ACC112 (cell line): ENCODE results near the gene WWOX.

Source experiments
- H2AFZ ChIP-seq: fragments of 200-600 bp; sonication (generic); one replicate; pipeline ENCODE4 v1.6.0; 2017; ENCODE audit warnings: antibody characterized with exemption, low read length; ENCODE audit not compliant: unreplicated experiment
- H3K27ac ChIP-seq: fragments of 200-600 bp; sonication (generic); 2 replicates; pipeline ENCODE4 v1.5.1; 2014; ENCODE audit warnings: low read depth, mild to moderate bottlenecking, antibody characterized with exemption, low read length, moderate library complexity
- H3K27me3 ChIP-seq: fragments of 200-600 bp; sonication (generic); 2 replicates; pipeline ENCODE4 v1.6.1; 2014; ENCODE audit warnings: mild to moderate bottlenecking, antibody characterized with exemption, low read length, moderate library complexity, mixed read lengths; ENCODE audit not compliant: insufficient read depth
- H3K36me3 ChIP-seq: fragments of 200-600 bp; sonication (generic); 2 replicates; pipeline ENCODE4 v1.6.1; 2016; ENCODE audit warnings: mild to moderate bottlenecking, antibody characterized with exemption, low read length, moderate library complexity, mixed read lengths; ENCODE audit not compliant: insufficient read depth
- H3K4me1 ChIP-seq: fragments of 200-600 bp; sonication (generic); one replicate; pipeline ENCODE4 v1.6.1; 2016; ENCODE audit warnings: low read length, mixed read lengths; ENCODE audit not compliant: insufficient read depth, unreplicated experiment, control insufficient read depth
- H3K4me3 ChIP-seq: fragments of 200-600 bp; sonication (generic); 2 replicates; pipeline ENCODE4 v1.5.1; 2014; ENCODE audit warnings: mild to moderate bottlenecking, low read depth, low read length
- H3K79me2 ChIP-seq: fragments of 200-600 bp; sonication (generic); one replicate; pipeline ENCODE4 v1.6.0; 2016; ENCODE audit warnings: low read length; ENCODE audit not compliant: control insufficient read depth, unreplicated experiment, insufficient read depth

WWOX gene

GRCh38 chr16:78775161-78775561 is 675.7 kb downstream of the WWOX start:
- Histone ChIP-seq H3K79me2 (no peaks in the 10 kb centered on the region), H3K36me3 (no peaks in the 10 kb centered on the region), H3K27me3 (no peaks in the 10 kb centered on the region), H3K4me3 (no peak overlapping the region), H2AFZ (no peak overlapping the region), H3K27ac (no peak overlapping the region), H3K4me1 (no peaks in the 10 kb centered on the region)

GRCh38 chr16:78778101-78779004 is 678.9 kb downstream of the WWOX start:
- Histone ChIP-seq H2AFZ (no peak overlapping the region), H3K27me3 (no peaks in the 10 kb centered on the region), H3K79me2 (no peaks in the 10 kb centered on the region), H3K27ac (no peak overlapping the region), H3K4me3 (no peak overlapping the region), H3K4me1 (no peaks in the 10 kb centered on the region), H3K36me3 (no peaks in the 10 kb centered on the region)

GRCh38 chr16:78780808-78781207 is 681.4 kb downstream of the WWOX start:
- Histone ChIP-seq H3K4me3 (no peak overlapping the region), H3K36me3 (no peaks in the 10 kb centered on the region), H3K79me2 (no peaks in the 10 kb centered on the region), H3K4me1 (no peaks in the 10 kb centered on the region), H3K27ac (no peak overlapping the region), H2AFZ (no peak overlapping the region), H3K27me3 (no peaks in the 10 kb centered on the region)

GRCh38 chr16:78782572-78782971 is 683.1 kb downstream of the WWOX start:
- H3K27ac ChIP-seq: no peak overlapping the region
- H3K36me3 ChIP-seq: no peaks in the 10 kb centered on the region
- no peaks in the 10 kb centered on the region for H3K79me2 ChIP-seq
- H2AFZ ChIP-seq: no peak overlapping the region
- H3K4me3 ChIP-seq: no peak overlapping the region
- no peaks in the 10 kb centered on the region for H3K4me1 ChIP-seq
- H3K27me3 ChIP-seq: no peaks in the 10 kb centered on the region

GRCh38 chr16:78783570-78784079 is 684.2 kb downstream of the WWOX start:
- Histone ChIP-seq H3K27me3 (no peaks in the 10 kb centered on the region), H3K79me2 (no peaks in the 10 kb centered on the region), H3K4me1 (no peaks in the 10 kb centered on the region), H2AFZ (no peak overlapping the region), H3K4me3 (no peak overlapping the region), H3K27ac (no peak overlapping the region), H3K36me3 (no peaks in the 10 kb centered on the region)

- Histone ChIP-seq H3K79me2 (no peaks in the 10 kb centered on the region), H3K27me3 (no peaks in the 10 kb centered on the region), H2AFZ (no peak overlapping the region), H3K4me3 (no peak overlapping the region), H3K27ac (no peak overlapping the region), H3K4me1 (no peaks in the 10 kb centered on the region), H3K36me3 (no peaks in the 10 kb centered on the region)
Observed at GRCh38 chr16:78784771-78785170, 685.3 kb downstream of the WWOX start.

- H3K4me3 ChIP-seq: no peak overlapping the region
- H3K27ac ChIP-seq: no peak overlapping the region
- no peaks in the 10 kb centered on the region for H3K4me1 ChIP-seq
- no peaks in the 10 kb centered on the region for H3K79me2 ChIP-seq
- H3K36me3 ChIP-seq: no peaks in the 10 kb centered on the region
- no peak overlapping the region for H2AFZ ChIP-seq
- no peaks in the 10 kb centered on the region for H3K27me3 ChIP-seq
Observed at GRCh38 chr16:78785218-78785617, 685.8 kb downstream of the WWOX start.

- Histone ChIP-seq H3K36me3 (no peaks in the 10 kb centered on the region), H3K4me1 (no peaks in the 10 kb centered on the region), H2AFZ (no peak overlapping the region), H3K27me3 (no peaks in the 10 kb centered on the region), H3K27ac (no peak overlapping the region), H3K79me2 (no peaks in the 10 kb centered on the region), H3K4me3 (no peak overlapping the region)
Observed at GRCh38 chr16:78786635-78787034, 687.2 kb downstream of the WWOX start.

GRCh38 chr16:78788276-78788675 is 688.8 kb downstream of the WWOX start:
- Histone ChIP-seq H3K36me3 (no peaks in the 10 kb centered on the region), H3K27ac (no peak overlapping the region), H2AFZ (no peak overlapping the region), H3K27me3 (no peaks in the 10 kb centered on the region), H3K4me3 (no peak overlapping the region), H3K4me1 (no peaks in the 10 kb centered on the region), H3K79me2 (no peaks in the 10 kb centered on the region)

GRCh38 chr16:78788696-78789095 is 689.2 kb downstream of the WWOX start:
- no peak overlapping the region for H3K4me3 ChIP-seq
- H3K27ac ChIP-seq: no peak overlapping the region
- H3K36me3 ChIP-seq: no peaks in the 10 kb centered on the region

GRCh38 chr16:78789561-78789960 is 690.1 kb downstream of the WWOX start:
- no peaks in the 10 kb centered on the region for H3K36me3 ChIP-seq
- no peak overlapping the region for H3K4me3 ChIP-seq
- H3K27ac ChIP-seq: no peak overlapping the region
- no peaks in the 10 kb centered on the region for H3K4me1 ChIP-seq
- no peak overlapping the region for H2AFZ ChIP-seq
- no peaks in the 10 kb centered on the region for H3K27me3 ChIP-seq
- no peaks in the 10 kb centered on the region for H3K79me2 ChIP-seq

More at GRCh38 chr16:78788696-78789095, 689.2 kb downstream of the WWOX start:
- Histone ChIP-seq H2AFZ (no peak overlapping the region), H3K79me2 (no peaks in the 10 kb centered on the region), H3K4me1 (no peaks in the 10 kb centered on the region), H3K27me3 (no peaks in the 10 kb centered on the region)
